Measurements from ENCODE around the gene SEC31A. TPM values are rescaled to one million over a fixed set of nuclear protein-coding genes. Genes with fewer than 3 reads are reported as not detected.
"Not testable (repeated sequence)": the region's sequence is repeated elsewhere in the genome, so short reads cannot be mapped to it uniquely, and the experiment has no call there.

The SEC31A gene
- polyA plus RNA-seq, 4 donors = 95.3 to 376 (median 164) TPM

DNA sequence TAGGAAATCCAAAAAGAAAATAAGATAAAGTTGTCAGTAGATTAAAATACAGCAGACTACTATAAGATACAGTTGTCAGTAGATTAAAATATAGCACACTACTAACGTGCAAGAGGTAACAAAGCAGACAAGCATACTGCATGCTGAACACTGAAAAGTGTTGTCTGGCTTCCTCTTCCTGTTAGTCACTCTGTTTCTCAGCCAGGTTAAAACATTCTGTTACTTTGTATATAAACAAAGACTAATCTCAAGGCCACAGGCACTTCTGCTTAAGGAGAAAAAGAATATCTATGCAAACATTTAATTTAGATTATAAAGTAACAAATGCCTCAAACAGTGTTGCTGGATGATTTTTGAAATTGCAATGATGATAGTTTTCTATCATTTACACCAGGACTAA, 51.3 kb downstream of the SEC31A start:
- no peak for FAIRE-seq
- Histone ChIP-seq H3K27me3 (ENCODE audit: control insufficient read depth in 3 of 3, insufficient read depth in 3 of 3, low read length in 3 of 3) (no peaks in the 10 kb centered on the region), H3K4me3 (ENCODE audit: low read depth in 1 of 3, low read length in 3 of 3) (no peak overlapping the region), H3K4me1 (ENCODE audit: control insufficient read depth in 3 of 3, insufficient read depth in 2 of 3, low read depth in 1 of 3, low read length in 2 of 3) (peaks cover 0 to under 1% (median 0%) of the 10 kb centered on the region in 3 donors), H3K9me3 (ENCODE audit: control insufficient read depth in 2 of 2, insufficient read depth in 1 of 2, low read depth in 1 of 2, low read length in 1 of 2) (no peaks in the 10 kb centered on the region), H3K36me3 (ENCODE audit: control insufficient read depth in 3 of 3, insufficient read depth in 2 of 3, low read depth in 1 of 3, low read length in 3 of 3) (peaks cover 8 to 40% (median 15%) of the 10 kb centered on the region in 3 donors), H3K27ac (ENCODE audit: low read depth in 1 of 3, low read length in 2 of 3) (no peak overlapping the region)
- 84 to 97% (median 91%) methylated on average over 1 of the region's 1 CpG for WGBS, 3 donors
- DNase-seq = no peak

DNA sequence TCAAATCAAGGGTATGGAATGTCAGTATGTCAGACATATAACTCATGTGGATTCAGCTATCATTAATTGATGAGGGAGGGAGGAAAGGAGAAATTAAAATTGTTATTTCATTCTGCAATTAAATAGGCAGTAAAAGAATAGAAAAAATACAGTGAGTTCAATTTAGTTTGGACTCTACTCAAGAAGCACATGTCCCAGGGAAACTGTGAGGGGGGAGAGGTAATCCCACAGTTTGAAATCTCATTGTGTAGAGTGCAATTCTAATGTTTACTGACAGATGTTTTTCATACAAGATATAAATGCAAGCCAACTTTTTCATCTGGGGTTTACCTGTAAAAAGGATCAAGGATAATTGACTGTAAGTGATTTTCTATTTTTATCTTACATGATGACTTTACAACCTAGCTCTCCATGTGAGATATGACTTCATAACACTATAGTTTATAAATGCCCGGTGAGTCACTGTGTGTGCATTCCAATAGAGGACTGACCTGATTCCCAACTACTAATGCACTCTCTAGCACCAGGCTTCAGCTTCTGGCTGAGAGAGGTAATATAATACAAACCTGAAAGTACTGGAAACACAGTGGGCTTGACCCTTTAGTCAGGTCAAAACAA, 57.1 kb downstream of the SEC31A start:
- peaks cover 0 to 13% (median 0%) of the 10 kb centered on the region in 3 donors for H3K4me1 ChIP-seq (ENCODE audit: control insufficient read depth in 3 of 3, insufficient read depth in 2 of 3, low read depth in 1 of 3, low read length in 2 of 3)
- 7 to 53% (median 47%) methylated on average over 1 of the region's 1 CpG for WGBS, 3 donors
- H3K27me3 ChIP-seq (ENCODE audit: control insufficient read depth in 3 of 3, insufficient read depth in 3 of 3, low read length in 3 of 3) = no peaks in the 10 kb centered on the region
- H3K36me3 ChIP-seq (ENCODE audit: control insufficient read depth in 3 of 3, insufficient read depth in 2 of 3, low read depth in 1 of 3, low read length in 3 of 3) = peaks cover 2 to 17% (median 7%) of the 10 kb centered on the region in 3 donors
- H3K27ac ChIP-seq (ENCODE audit: low read depth in 1 of 3, low read length in 2 of 3) = peak overlapping the region in 1 of 3 donors; percentile 76
- H3K4me3 ChIP-seq (ENCODE audit: low read depth in 1 of 3, low read length in 3 of 3) = no peak overlapping the region
- FAIRE-seq (no peak), DNase-seq (peak; percentile 86 to 87)
- H3K9me3 ChIP-seq (ENCODE audit: control insufficient read depth in 2 of 2, insufficient read depth in 1 of 2, low read depth in 1 of 2, low read length in 1 of 2) = no peaks in the 10 kb centered on the region

DNA sequence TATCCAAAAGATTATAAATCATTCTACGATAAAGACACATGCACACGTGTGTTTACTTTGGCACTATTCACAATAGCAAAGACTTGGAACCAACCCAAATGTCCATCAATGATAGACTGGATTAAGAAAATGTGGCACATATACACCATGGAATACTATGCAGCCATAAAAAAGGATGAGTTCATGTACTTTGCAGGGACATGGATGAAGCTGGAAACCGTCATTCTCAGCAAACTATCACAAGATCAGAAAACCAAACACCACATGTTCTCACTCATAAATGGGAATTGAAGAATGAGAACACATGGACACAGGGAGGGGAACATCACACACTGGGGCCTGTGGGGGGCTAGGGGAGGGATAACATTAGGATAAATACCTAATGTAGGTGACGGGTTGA, 57.9 kb downstream of the SEC31A start:
- Histone ChIP-seq H3K36me3 (ENCODE audit: control insufficient read depth in 3 of 3, insufficient read depth in 2 of 3, low read depth in 1 of 3, low read length in 3 of 3) (peaks cover 3 to 16% (median 6%) of the 10 kb centered on the region in 3 donors), H3K4me1 (ENCODE audit: control insufficient read depth in 3 of 3, insufficient read depth in 2 of 3, low read depth in 1 of 3, low read length in 2 of 3) (peaks cover 0 to 13% (median 0%) of the 10 kb centered on the region in 3 donors)
- H3K27ac ChIP-seq (ENCODE audit: low read depth in 1 of 3, low read length in 2 of 3); H3K9me3 ChIP-seq (ENCODE audit: control insufficient read depth in 2 of 2, insufficient read depth in 1 of 2, low read depth in 1 of 2, low read length in 1 of 2); FAIRE-seq; DNase-seq; H3K27me3 ChIP-seq (ENCODE audit: control insufficient read depth in 3 of 3, insufficient read depth in 3 of 3, low read length in 3 of 3); H3K4me3 ChIP-seq (ENCODE audit: low read depth in 1 of 3, low read length in 3 of 3): not testable (repeated sequence)
- WGBS, 3 donors = 58 to 73% (median 73%) methylated on average over 4 of the region's 4 CpGs

DNA sequence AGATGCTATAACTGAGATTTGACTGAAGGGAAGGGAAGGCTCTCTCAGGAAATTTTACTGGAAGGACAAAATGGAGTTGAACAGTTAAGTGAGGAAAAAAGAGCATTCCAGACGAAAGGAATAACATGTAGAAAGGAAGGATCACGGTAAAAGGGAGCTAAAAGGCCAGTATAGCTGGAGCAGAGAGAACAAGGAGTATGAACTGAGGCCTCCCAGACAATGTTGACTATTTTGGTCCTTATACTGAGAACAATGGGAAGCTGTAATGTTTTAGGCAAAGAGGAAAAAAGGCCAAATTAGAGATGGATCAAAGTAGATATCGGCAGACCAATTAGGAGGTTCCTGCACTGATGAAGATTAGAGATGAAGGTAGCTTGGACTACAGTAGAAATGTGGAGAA, 65.5 kb downstream of the SEC31A start:
- H3K27me3 ChIP-seq (ENCODE audit: control insufficient read depth in 3 of 3, insufficient read depth in 3 of 3, low read length in 3 of 3) = no peaks in the 10 kb centered on the region
- WGBS, 3 donors = 84 to 93% (median 87%) methylated on average over 3 of the region's 3 CpGs
- H3K36me3 ChIP-seq (ENCODE audit: control insufficient read depth in 3 of 3, insufficient read depth in 2 of 3, low read depth in 1 of 3, low read length in 3 of 3) = peaks cover 32 to 37% (median 33%) of the 10 kb centered on the region in 3 donors
- no peak for DNase-seq
- H3K4me1 ChIP-seq (ENCODE audit: control insufficient read depth in 3 of 3, insufficient read depth in 2 of 3, low read depth in 1 of 3, low read length in 2 of 3) = no peaks in the 10 kb centered on the region
- H3K27ac ChIP-seq (ENCODE audit: low read depth in 1 of 3, low read length in 2 of 3) = no peak overlapping the region
- FAIRE-seq = no peak
- H3K9me3 ChIP-seq (ENCODE audit: control insufficient read depth in 2 of 2, insufficient read depth in 1 of 2, low read depth in 1 of 2, low read length in 1 of 2) = no peaks in the 10 kb centered on the region
- H3K4me3 ChIP-seq (ENCODE audit: low read depth in 1 of 3, low read length in 3 of 3) = no peak overlapping the region

DNA sequence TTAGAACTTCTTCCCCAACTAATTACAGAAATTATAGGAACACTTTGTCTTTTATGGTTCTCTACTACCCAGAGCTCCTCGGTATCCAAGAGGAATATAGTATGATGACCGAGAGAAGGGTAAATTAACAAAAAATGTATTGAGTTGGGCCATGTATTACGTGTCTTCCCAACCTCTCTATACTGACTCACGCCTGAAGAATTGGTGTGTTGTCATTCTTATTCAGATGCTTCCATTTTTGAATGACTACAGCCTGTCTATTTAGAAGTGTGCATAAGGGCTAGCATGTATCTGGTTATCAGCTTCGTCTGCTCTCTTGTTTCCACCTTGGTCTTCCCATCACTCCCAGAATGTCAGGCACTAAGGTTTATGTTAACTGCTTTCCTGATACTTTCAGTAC, 67.9 kb downstream of the SEC31A start:
- WGBS, 3 donors = 92 to 94% (median 94%) methylated on average over 5 of the region's 5 CpGs
- Histone ChIP-seq H3K9me3 (ENCODE audit: control insufficient read depth in 2 of 2, insufficient read depth in 1 of 2, low read depth in 1 of 2, low read length in 1 of 2) (no peaks in the 10 kb centered on the region), H3K4me3 (ENCODE audit: low read depth in 1 of 3, low read length in 3 of 3) (no peak overlapping the region), H3K27ac (ENCODE audit: low read depth in 1 of 3, low read length in 2 of 3) (no peak overlapping the region), H3K36me3 (ENCODE audit: control insufficient read depth in 3 of 3, insufficient read depth in 2 of 3, low read depth in 1 of 3, low read length in 3 of 3) (peaks cover 33 to 39% (median 34%) of the 10 kb centered on the region in 3 donors), H3K27me3 (ENCODE audit: control insufficient read depth in 3 of 3, insufficient read depth in 3 of 3, low read length in 3 of 3) (no peaks in the 10 kb centered on the region), H3K4me1 (ENCODE audit: control insufficient read depth in 3 of 3, insufficient read depth in 2 of 3, low read depth in 1 of 3, low read length in 2 of 3) (no peaks in the 10 kb centered on the region)
- DNase-seq (no peak), FAIRE-seq (no peak)

DNA sequence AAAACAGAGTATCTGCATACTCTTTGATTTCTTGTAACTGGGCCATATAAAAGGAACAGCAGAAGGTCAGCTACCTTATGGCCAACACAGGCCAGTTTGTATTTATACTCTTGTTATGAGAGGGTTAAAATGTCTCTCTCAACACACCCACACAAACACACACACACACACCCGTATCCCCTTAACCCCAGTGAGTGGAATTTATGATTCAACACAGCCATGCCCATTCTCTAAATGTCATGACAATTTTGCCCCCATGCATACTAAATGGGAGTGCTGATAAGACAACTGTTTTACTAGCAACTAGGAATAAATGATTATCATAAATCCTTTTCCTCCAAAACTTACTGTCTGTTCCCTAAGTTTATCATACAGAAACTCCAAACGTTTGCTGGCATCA, 70.3 kb downstream of the SEC31A start:
- no peak for FAIRE-seq
- Histone ChIP-seq H3K4me3 (ENCODE audit: low read depth in 1 of 3, low read length in 3 of 3) (no peak overlapping the region), H3K36me3 (ENCODE audit: control insufficient read depth in 3 of 3, insufficient read depth in 2 of 3, low read depth in 1 of 3, low read length in 3 of 3) (peaks cover 25 to 38% (median 36%) of the 10 kb centered on the region in 3 donors), H3K27ac (ENCODE audit: low read depth in 1 of 3, low read length in 2 of 3) (no peak overlapping the region), H3K9me3 (ENCODE audit: control insufficient read depth in 2 of 2, insufficient read depth in 1 of 2, low read depth in 1 of 2, low read length in 1 of 2) (no peaks in the 10 kb centered on the region), H3K27me3 (ENCODE audit: control insufficient read depth in 3 of 3, insufficient read depth in 3 of 3, low read length in 3 of 3) (no peaks in the 10 kb centered on the region), H3K4me1 (ENCODE audit: control insufficient read depth in 3 of 3, insufficient read depth in 2 of 3, low read depth in 1 of 3, low read length in 2 of 3) (no peaks in the 10 kb centered on the region)
- WGBS, 3 donors = 25 to 32% (median 30%) methylated on average over 2 of the region's 2 CpGs
- DNase-seq = no peak

DNA sequence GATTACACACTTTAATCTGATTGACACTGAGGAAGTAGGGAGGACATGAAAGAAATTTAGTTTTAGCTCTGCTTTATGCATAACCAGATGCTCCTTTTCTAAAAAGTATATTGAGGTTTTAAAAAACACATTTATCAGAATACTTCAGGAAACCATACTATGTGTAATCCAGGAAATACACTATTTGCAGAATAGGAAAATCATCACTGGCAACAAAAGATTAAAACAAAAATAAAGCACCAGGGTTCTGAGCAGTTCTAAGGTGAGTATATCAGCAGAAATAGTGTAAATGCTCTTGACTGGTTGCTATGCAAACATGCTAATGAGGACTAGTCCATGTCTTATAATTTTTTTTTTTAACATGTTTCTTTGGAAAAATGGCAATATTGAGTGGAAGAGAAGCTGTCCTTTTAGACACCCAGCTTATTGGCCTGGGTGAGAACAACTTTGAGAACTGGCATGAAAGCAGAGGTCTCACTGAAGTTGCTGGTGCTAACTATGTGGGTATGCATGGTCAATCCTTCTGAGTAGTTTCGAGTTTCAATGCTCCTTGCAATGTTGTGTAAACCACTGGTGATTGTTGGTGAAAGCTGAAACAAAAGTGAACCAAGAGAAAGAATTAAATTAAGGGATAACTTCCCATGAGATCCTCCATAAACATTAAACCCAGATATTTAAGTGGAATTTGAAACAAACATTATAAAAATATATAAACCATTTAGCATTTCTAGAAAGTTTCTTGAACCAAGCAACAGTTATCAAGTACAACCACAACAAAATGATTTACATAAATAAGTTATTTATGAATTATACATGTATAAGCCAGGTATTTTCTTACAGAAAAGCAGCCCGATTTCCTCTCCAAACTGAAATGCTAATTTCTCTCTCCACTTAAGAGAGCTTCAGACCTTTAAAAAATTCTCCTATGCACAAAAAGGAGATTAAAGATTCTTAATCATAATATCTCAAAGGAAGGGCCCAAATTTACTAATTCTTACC, 72.0 kb downstream of the SEC31A start:
- WGBS, 3 donors = 80 to 93% (median 85%) methylated on average over 2 of the region's 2 CpGs
- DNase-seq (no peak), FAIRE-seq (no peak)
- no peaks in the 10 kb centered on the region for H3K9me3 ChIP-seq (ENCODE audit: control insufficient read depth in 2 of 2, insufficient read depth in 1 of 2, low read depth in 1 of 2, low read length in 1 of 2)
- no peak overlapping the region for H3K4me3 ChIP-seq (ENCODE audit: low read depth in 1 of 3, low read length in 3 of 3)
- H3K27ac ChIP-seq (ENCODE audit: low read depth in 1 of 3, low read length in 2 of 3) = no peak overlapping the region
- no peaks in the 10 kb centered on the region for H3K4me1 ChIP-seq (ENCODE audit: control insufficient read depth in 3 of 3, insufficient read depth in 2 of 3, low read depth in 1 of 3, low read length in 2 of 3)
- H3K36me3 ChIP-seq (ENCODE audit: control insufficient read depth in 3 of 3, insufficient read depth in 2 of 3, low read depth in 1 of 3, low read length in 3 of 3) = peaks cover 16 to 34% (median 27%) of the 10 kb centered on the region in 3 donors
- no peaks in the 10 kb centered on the region for H3K27me3 ChIP-seq (ENCODE audit: control insufficient read depth in 3 of 3, insufficient read depth in 3 of 3, low read length in 3 of 3)

DNA sequence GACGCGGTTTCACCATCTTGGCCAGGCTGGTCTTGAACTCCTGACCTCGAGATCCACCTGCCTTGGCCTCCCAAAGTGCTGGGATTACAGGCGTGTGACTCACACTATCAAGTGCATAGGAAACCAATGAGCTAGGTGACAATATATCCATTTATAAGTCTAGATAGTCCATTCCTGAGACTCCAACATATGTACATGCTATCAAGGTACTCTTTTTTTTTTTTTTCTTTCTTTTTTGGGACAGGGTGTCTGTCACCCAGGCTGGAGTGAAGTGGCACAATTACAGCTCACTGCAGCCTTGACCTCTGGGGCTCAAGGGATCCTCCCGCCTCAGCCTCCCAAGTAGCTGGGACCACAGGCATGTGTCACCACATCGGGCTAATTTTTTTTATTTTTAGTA, 74.1 kb downstream of the SEC31A start:
- peaks cover 5 to 28% (median 15%) of the 10 kb centered on the region in 3 donors for H3K36me3 ChIP-seq (ENCODE audit: control insufficient read depth in 3 of 3, insufficient read depth in 2 of 3, low read depth in 1 of 3, low read length in 3 of 3)
- not testable (repeated sequence) for H3K27me3 ChIP-seq (ENCODE audit: control insufficient read depth in 3 of 3, insufficient read depth in 3 of 3, low read length in 3 of 3); FAIRE-seq; H3K27ac ChIP-seq (ENCODE audit: low read depth in 1 of 3, low read length in 2 of 3); H3K9me3 ChIP-seq (ENCODE audit: control insufficient read depth in 2 of 2, insufficient read depth in 1 of 2, low read depth in 1 of 2, low read length in 1 of 2); DNase-seq; H3K4me1 ChIP-seq (ENCODE audit: control insufficient read depth in 3 of 3, insufficient read depth in 2 of 3, low read depth in 1 of 3, low read length in 2 of 3); H3K4me3 ChIP-seq (ENCODE audit: low read depth in 1 of 3, low read length in 3 of 3)
- 95 to 98% (median 97%) methylated on average over 6 of the region's 6 CpGs for WGBS, 3 donors

Measured in small intestine (tissue), 7 donors.